ENCODE results near the gene ZMAT2.

GRCh38 chr5:140678993-140679392, 21.3 kb upstream of the ZMAT2 start:
- no peak for TF ChIP-seq POLR2A (IDR thresholded peaks at IDR 0.05)
- no peak for TF ChIP-seq CTCF (IDR thresholded peaks at IDR 0.05)
